Hypothalamus (tissue), 51 donors: ENCODE measurements around the gene EXO1.
"Not testable (repeated sequence)": the region's sequence is repeated elsewhere in the genome, so short reads cannot be mapped to it uniquely, and the experiment has no call there.

ENCODE experiments used
- DNase-seq, 51 donors: peaks; one replicate each; lab custom pipeline; 2025; lab: John Stamatoyannopoulos, UW

The EXO1 gene

GRCh38 chr1:241834733-241835377, 13.1 kb upstream of the EXO1 start:
- DNase-seq, result no peak

GRCh38 chr1:241836941-241837340, 11.1 kb upstream of the EXO1 start:
- DNase-seq, result no peak

GRCh38 chr1:241837416-241837815, 10.6 kb upstream of the EXO1 start:
- DNase-seq, result no peak

- no peak for DNase-seq
These were observed 10.1 kb upstream of the EXO1 start for GRCh38 chr1:241837901-241838300.

GRCh38 chr1:241838897-241839296, 9.1 kb upstream of the EXO1 start:
- DNase-seq, result no peak

GRCh38 chr1:241839369-241839979, 8.5 kb upstream of the EXO1 start:
- DNase-seq, result no peak

GRCh38 chr1:241840164-241840563, 7.8 kb upstream of the EXO1 start:
- DNase-seq, result no peak

GRCh38 chr1:241841691-241842090, 6.3 kb upstream of the EXO1 start:
- DNase-seq, result no peak

GRCh38 chr1:241842565-241842964, 5.4 kb upstream of the EXO1 start:
- no peak for DNase-seq

GRCh38 chr1:241844593-241844992, 3.4 kb upstream of the EXO1 start:
- no peak for DNase-seq

- DNase-seq, result no peak
These were observed 1.6 kb upstream of the EXO1 start for GRCh38 chr1:241846375-241846774.

- no peak for DNase-seq
These were observed 1.0 kb upstream of the EXO1 start for GRCh38 chr1:241846862-241847539.

GRCh38 chr1:241847540-241847795, 536 bp upstream of the EXO1 start:
- DNase-seq, result no peak

GRCh38 chr1:241848686-241849344, 811 bp downstream of the EXO1 start:
- no peak for DNase-seq

- no peak for DNase-seq
These were observed 1.3 kb downstream of the EXO1 start for GRCh38 chr1:241849345-241849695.

GRCh38 chr1:241855545-241856140, 7.6 kb downstream of the EXO1 start:
- DNase-seq, result not testable (repeated sequence)

GRCh38 chr1:241857131-241857530, 9.1 kb downstream of the EXO1 start:
- DNase-seq, result no peak

GRCh38 chr1:241860922-241861321, 12.9 kb downstream of the EXO1 start:
- no peak for DNase-seq

GRCh38 chr1:241869022-241869421, 21.0 kb downstream of the EXO1 start:
- DNase-seq, result no peak

GRCh38 chr1:241870336-241870735, 22.3 kb downstream of the EXO1 start:
- DNase-seq, result no peak

- DNase-seq, result no peak
These were observed 22.9 kb downstream of the EXO1 start for GRCh38 chr1:241870746-241871430.
